Measurements from ENCODE around the gene RAD9B.

DNA sequence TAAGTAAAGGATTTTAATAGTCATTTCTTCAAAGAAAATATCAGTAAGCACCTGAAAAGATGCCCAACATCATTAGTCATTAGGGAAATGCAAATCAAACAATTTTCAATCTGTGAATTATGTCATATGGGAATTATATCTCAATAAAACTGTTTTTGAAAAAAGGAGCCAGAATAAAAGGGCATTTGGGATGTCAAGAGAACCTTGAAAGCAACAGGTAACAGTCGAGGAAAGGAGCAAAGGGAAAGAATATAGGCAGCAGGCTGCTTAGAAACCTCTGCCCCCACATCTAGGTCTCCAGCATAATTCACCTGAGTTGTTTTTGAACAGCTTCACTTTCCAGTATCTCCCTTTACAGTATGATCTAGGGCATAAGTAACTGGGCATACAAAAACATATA, 12.2 kb downstream of the RAD9B start:
- TF ChIP-seq GATA2 (IDR thresholded peaks at IDR 0.05; ENCODE audit: low read depth, low read length) = no peak
- TF ChIP-seq GATA3 (IDR thresholded peaks at IDR 0.05; ENCODE audit: low read depth, low read length) = no peak

Measured in SH-SY5Y (cell line).